ENCODE results near the gene SLC44A3.

GRCh38 chr1:94820936-94821335 is 779 bp downstream of the SLC44A3 start:
- TF ChIP-seq POLR2AphosphoS5 (IDR thresholded peaks at IDR 0.05; ENCODE audit: low read depth) (no peak), CTCF (conservative IDR thresholded peaks at IDR 0.05; ENCODE audit: low read depth in 2 of 2) (no peak), EZH2 (IDR thresholded peaks at IDR 0.05; ENCODE audit: low read depth, unreplicated experiment) (no peak)
- TF ChIP-seq, protein P1, sequence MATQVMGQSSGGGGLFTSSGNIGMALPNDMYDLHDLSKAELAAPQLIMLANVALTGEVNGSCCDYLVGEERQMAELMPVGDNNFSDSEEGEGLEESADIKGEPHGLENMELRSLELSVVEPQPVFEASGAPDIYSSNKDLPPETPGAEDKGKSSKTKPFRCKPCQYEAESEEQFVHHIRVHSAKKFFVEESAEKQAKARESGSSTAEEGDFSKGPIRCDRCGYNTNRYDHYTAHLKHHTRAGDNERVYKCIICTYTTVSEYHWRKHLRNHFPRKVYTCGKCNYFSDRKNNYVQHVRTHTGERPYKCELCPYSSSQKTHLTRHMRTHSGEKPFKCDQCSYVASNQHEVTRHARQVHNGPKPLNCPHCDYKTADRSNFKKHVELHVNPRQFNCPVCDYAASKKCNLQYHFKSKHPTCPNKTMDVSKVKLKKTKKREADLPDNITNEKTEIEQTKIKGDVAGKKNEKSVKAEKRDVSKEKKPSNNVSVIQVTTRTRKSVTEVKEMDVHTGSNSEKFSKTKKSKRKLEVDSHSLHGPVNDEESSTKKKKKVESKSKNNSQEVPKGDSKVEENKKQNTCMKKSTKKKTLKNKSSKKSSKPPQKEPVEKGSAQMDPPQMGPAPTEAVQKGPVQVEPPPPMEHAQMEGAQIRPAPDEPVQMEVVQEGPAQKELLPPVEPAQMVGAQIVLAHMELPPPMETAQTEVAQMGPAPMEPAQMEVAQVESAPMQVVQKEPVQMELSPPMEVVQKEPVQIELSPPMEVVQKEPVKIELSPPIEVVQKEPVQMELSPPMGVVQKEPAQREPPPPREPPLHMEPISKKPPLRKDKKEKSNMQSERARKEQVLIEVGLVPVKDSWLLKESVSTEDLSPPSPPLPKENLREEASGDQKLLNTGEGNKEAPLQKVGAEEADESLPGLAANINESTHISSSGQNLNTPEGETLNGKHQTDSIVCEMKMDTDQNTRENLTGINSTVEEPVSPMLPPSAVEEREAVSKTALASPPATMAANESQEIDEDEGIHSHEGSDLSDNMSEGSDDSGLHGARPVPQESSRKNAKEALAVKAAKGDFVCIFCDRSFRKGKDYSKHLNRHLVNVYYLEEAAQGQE (IDR thresholded peaks at IDR 0.05; ENCODE audit: unreplicated experiment), result no peak

All from GM23338 (cell line).